Iris pigment epithelial cell (primary cell): ENCODE results near the gene CDC37L1.
"Not testable (repeated sequence)": the region's sequence is repeated elsewhere in the genome, so short reads cannot be mapped to it uniquely, and the experiment has no call there.

Source experiments
- DNase-seq: peaks from one replicate; pipeline ENCODE4 v3.0.0-alpha.2; 2011; ENCODE audit warnings: low read depth

Gene CDC37L1

DNA sequence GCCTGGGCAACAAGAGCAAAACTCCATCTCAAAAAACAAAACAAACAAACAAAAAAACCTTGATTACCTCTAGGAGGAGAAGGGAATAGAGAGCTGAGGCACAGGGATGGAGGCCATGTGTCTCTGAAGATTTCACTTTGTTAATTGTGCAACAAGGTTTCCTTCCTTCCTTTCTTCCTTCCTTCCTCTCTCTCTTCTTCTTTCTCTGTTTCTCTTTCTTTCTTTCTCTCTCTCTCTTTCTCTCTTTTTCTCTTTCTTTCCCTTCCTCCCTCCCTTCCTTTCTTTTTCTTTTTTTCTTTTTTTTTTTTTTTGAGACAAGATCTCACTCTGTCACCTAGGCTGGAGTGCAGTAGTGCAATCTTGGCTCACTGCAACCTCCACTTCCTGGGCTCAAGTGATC lies 75.2 kb downstream of the CDC37L1 start:
- not testable (repeated sequence) for DNase-seq

DNA sequence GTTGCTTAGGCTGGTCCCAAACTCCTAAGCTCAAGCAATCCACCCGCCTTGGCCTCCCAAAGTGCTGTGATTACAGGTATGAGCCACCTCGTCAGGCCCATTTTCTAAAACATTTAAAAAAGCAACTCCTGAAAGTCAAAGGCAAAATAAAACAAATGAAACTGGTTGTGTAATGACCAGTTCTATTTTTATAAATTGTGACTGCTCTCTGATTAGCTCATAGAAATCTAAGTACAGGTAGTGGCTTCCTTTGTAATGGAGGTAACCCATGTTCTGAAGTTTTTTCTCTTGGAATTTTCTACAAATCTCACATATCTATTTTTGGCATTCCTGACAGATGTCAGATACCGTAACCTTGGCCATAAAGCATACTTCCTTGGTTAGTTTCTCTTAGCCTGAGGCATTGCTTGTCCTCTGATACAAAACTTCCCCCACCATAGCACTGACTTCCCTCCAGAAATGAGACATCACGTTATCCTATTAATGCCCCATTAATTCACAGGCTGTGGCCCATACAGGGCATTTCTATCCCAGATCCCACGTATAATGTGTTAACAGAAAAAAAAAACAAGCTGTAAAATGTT lies 75.7 kb downstream of the CDC37L1 start:
- no peak for DNase-seq

- no peak for DNase-seq
Observed at GRCh38 chr9:4756420-4756819, 77.1 kb downstream of the CDC37L1 start.
